H1 (cell line): ENCODE data around the gene PARD3. TPM values are rescaled to one million over a fixed set of nuclear protein-coding genes. Genes with fewer than 3 reads are reported as not detected.

Experiments
- CTCF ChIA-PET: fragments of 300-600 bp; sonication (Branson Sonifier 250); formaldehyde crosslinking; loops from one replicate; lab custom pipeline; 2021; ENCODE audit not compliant: partially characterized antibody; lab: Charles Lee
- POLR2A ChIA-PET: fragments of 300-600 bp; sonication (Branson Sonifier 250); formaldehyde crosslinking; loops from one replicate; lab custom pipeline; 2021; ENCODE audit warnings: inconsistent platforms; ENCODE audit not compliant: partially characterized antibody; lab: Charles Lee
- DNase-seq, 2 experiments: peaks; one replicate each; pipeline versions ENCODE4 v3.0.0 to v3.0.0-alpha.2; 2010 to 2022; ENCODE audit warnings: low spot score in 2 of 2, low read depth in 1 of 2, mixed read lengths in 1 of 2
- FAIRE-seq: peaks from 2 replicates; lab custom pipeline; 2011; peaks lifted over from hg19 to GRCh38; lab: Jason Lieb, UNC
- H2AFZ ChIP-seq: 2 replicates; pipeline ENCODE4 v1.8.1; 2012; ENCODE audit warnings: low read length, inconsistent platforms
- H2AK5ac ChIP-seq: 2 replicates; pipeline ENCODE4 v1.6.1; 2013; ENCODE audit warnings: low read depth, low read length
- H2BK120ac ChIP-seq: replicated peaks from 2 replicates; pipeline ENCODE3; 2013; ENCODE audit warnings: low read depth, low read length, inconsistent platforms
- H2BK12ac ChIP-seq: 2 replicates; pipeline ENCODE4 v1.6.1; 2013; ENCODE audit warnings: low read depth, low read length
- H2BK15ac ChIP-seq: 2 replicates; pipeline ENCODE4 v1.6.1; 2013; ENCODE audit warnings: low read length
- H2BK20ac ChIP-seq: 2 replicates; pipeline ENCODE4 v1.6.1; 2013; ENCODE audit warnings: low read length
- H2BK5ac ChIP-seq: 2 replicates; pipeline ENCODE4 v1.6.1; 2013; ENCODE audit warnings: low read depth, low read length
- H3K14ac ChIP-seq: 2 replicates; pipeline ENCODE4 v1.6.1; 2013; ENCODE audit warnings: inconsistent platforms; ENCODE audit not compliant: insufficient read length
- H3K18ac ChIP-seq: 2 replicates; pipeline ENCODE4 v1.6.1; 2013; ENCODE audit warnings: low read length; ENCODE audit errors: extremely low read depth
- H3K23ac ChIP-seq: 2 replicates; pipeline ENCODE4 v1.6.1; 2013; ENCODE audit warnings: inconsistent platforms; ENCODE audit not compliant: insufficient read length
- H3K23me2 ChIP-seq: 2 replicates; pipeline ENCODE4 v1.6.1; 2013; ENCODE audit warnings: low read depth, low read length
- H3K27ac ChIP-seq: 2 replicates; pipeline ENCODE4 v1.6.1; 2011; ENCODE audit warnings: low read depth, low read length, inconsistent platforms
- H3K27me3 ChIP-seq, 4 experiments: replicated peaks in 1 of 4; 1 replicate in 1 of 4; 2 replicates in 3 of 4; pipeline versions ENCODE4 v1.6.1 to v1.8.1; 2011 to 2013; ENCODE audit warnings: low read length in 3 of 4, mild to moderate bottlenecking in 3 of 4, inconsistent platforms in 2 of 4, mixed read lengths in 2 of 4, moderate library complexity in 1 of 4; ENCODE audit not compliant: control insufficient read depth in 3 of 4, insufficient read depth in 3 of 4; ENCODE audit errors: extremely low read depth in 1 of 4
- H3K36me3 ChIP-seq, 4 experiments: 2 replicates each; pipeline versions ENCODE4 v1.6.1 to v1.8.1; 2011 to 2013; ENCODE audit warnings: mild to moderate bottlenecking in 4 of 4, low read length in 3 of 4, moderate library complexity in 2 of 4, control low read depth in 1 of 4, inconsistent platforms in 1 of 4; ENCODE audit not compliant: insufficient read depth in 4 of 4, control insufficient read depth in 2 of 4
- H3K4ac ChIP-seq: replicated peaks from 2 replicates; pipeline ENCODE3; 2013; ENCODE audit warnings: low read length, low read depth, mixed read lengths, inconsistent platforms; ENCODE audit not compliant: insufficient read length
- H3K4me1 ChIP-seq, 4 experiments: replicated peaks in 1 of 4; 1 replicate in 1 of 4; 2 replicates in 3 of 4; pipeline versions ENCODE4 v1.6.1 to v1.8.1; 2011 to 2013; ENCODE audit warnings: low read length in 3 of 4, inconsistent platforms in 2 of 4, mixed read lengths in 1 of 4; ENCODE audit not compliant: insufficient read depth in 4 of 4, control insufficient read depth in 3 of 4
- H3K4me2 ChIP-seq, 2 experiments: 2 replicates each; pipeline versions ENCODE4 v1.6.1 to v1.8.1; 2011 to 2013; ENCODE audit warnings: low read depth in 2 of 2, low read length in 2 of 2, control low read depth in 1 of 2, inconsistent platforms in 1 of 2, mild to moderate bottlenecking in 1 of 2; ENCODE audit not compliant: insufficient read depth in 1 of 2
- H3K4me3 ChIP-seq, 4 experiments: fragments of 200-600, 300-600 bp in 1 of 4; sonication (generic), shearing (Covaris generic), sonication (Bioruptor Twin) in 1 of 4; 2 replicates each; pipeline versions ENCODE4 v1.5.1 to v1.8.1; 2011 to 2016; ENCODE audit warnings: low read length in 4 of 4, low read depth in 3 of 4, control low read depth in 2 of 4, inconsistent platforms in 2 of 4, mild to moderate bottlenecking in 2 of 4, mixed read lengths in 1 of 4, moderate library complexity in 1 of 4; ENCODE audit not compliant: insufficient read depth in 2 of 4; ENCODE audit errors: extremely low read depth in 1 of 4
- H3K56ac ChIP-seq: replicated peaks from 2 replicates; pipeline ENCODE3; 2013; ENCODE audit warnings: low read depth, mild to moderate bottlenecking, mixed read lengths, low read length, inconsistent platforms; ENCODE audit not compliant: insufficient read length
- H3K79me1 ChIP-seq: 2 replicates; pipeline ENCODE4 v1.6.1; 2013; ENCODE audit warnings: low read depth, low read length, control low read depth
- H3K79me2 ChIP-seq, 2 experiments: 2 replicates each; pipeline versions ENCODE4 v1.6.1 to v1.8.1; 2012 to 2013; ENCODE audit warnings: low read length in 2 of 2, mild to moderate bottlenecking in 2 of 2, inconsistent platforms in 1 of 2; ENCODE audit not compliant: insufficient read depth in 2 of 2, control insufficient read depth in 1 of 2
- H3K9ac ChIP-seq, 4 experiments: replicated peaks in 1 of 4; 1 replicate in 1 of 4; 2 replicates in 3 of 4; pipeline versions ENCODE4 v1.6.1 to v1.8.1; 2011 to 2013; ENCODE audit warnings: low read depth in 3 of 4, low read length in 3 of 4, control low read depth in 2 of 4, mild to moderate bottlenecking in 2 of 4, moderate library complexity in 2 of 4, inconsistent platforms in 1 of 4; ENCODE audit errors: extremely low read depth in 1 of 4
- H3K9me3 ChIP-seq, 2 experiments: 2 replicates each; pipeline versions ENCODE4 v1.6.1 to v1.8.1; 2012 to 2013; ENCODE audit warnings: mild to moderate bottlenecking in 2 of 2, moderate library complexity in 2 of 2, control low read depth in 1 of 2, inconsistent platforms in 1 of 2, low read depth in 1 of 2, low read length in 1 of 2, mixed read lengths in 1 of 2; ENCODE audit not compliant: insufficient read depth in 2 of 2
- H4K20me1 ChIP-seq, 2 experiments: replicated peaks in 1 of 2; 2 replicates each; pipeline versions ENCODE3 to v1.8.1; 2011 to 2013; ENCODE audit warnings: inconsistent platforms in 2 of 2, low read length in 2 of 2, mild to moderate bottlenecking in 1 of 2; ENCODE audit not compliant: insufficient read depth in 2 of 2, control insufficient read depth in 1 of 2
- H4K5ac ChIP-seq: 2 replicates; pipeline ENCODE4 v1.6.1; 2013; ENCODE audit warnings: low read length, low read depth, mixed read lengths, inconsistent platforms; ENCODE audit not compliant: insufficient read length
- H4K8ac ChIP-seq: 2 replicates; pipeline ENCODE4 v1.8.0; 2013; ENCODE audit warnings: mild to moderate bottlenecking, moderate library complexity, low read length, inconsistent platforms; ENCODE audit not compliant: insufficient read depth; ENCODE audit errors: extremely low read depth
- H4K91ac ChIP-seq: replicated peaks from 2 replicates; pipeline ENCODE3; 2013; ENCODE audit warnings: low read length, mixed read lengths, inconsistent platforms; ENCODE audit not compliant: insufficient read length
- BCL11A ChIP-seq, 2 experiments: IDR thresholded peaks; one replicate each; pipeline ENCODE4 v1.6.1; 2011; ENCODE audit warnings: low read depth in 2 of 2, low read length in 2 of 2, mild to moderate bottlenecking in 2 of 2
- CBX5 ChIP-seq: fragments of 300-800, 300-1000 bp; sonication (generic); IDR thresholded peaks from 2 replicates; pipeline ENCODE4 v1.7.1; 2016; ENCODE audit warnings: antibody characterized with exemption, low read length, low read depth
- TAF7 ChIP-seq: optimal IDR thresholded peaks from 2 replicates; pipeline ENCODE3; 2011; ENCODE audit warnings: low read depth, mild to moderate bottlenecking, inconsistent platforms, low read length, moderate library complexity, borderline replicate concordance
- WGBS, 2 experiments: shearing (Covaris generic) in 1 of 2; methylation state at CpG; one replicate each; pipeline versions ENCODE4 v1.1.6 to v1.1.7; 2013 to 2015; ENCODE audit warnings: low lambda C conversion rate in 2 of 2, mixed read lengths in 2 of 2, inconsistent platforms in 1 of 2, low coverage in 1 of 2, missing lambda C conversion rate in 1 of 2; ENCODE audit not compliant: insufficient replicate concordance in 2 of 2, insufficient coverage in 1 of 2, insufficient read length in 1 of 2; ENCODE audit errors: extremely low coverage in 1 of 2, missing lambda C conversion rate in 1 of 2; 5-methylcytosine and 5-hydroxymethylcytosine counted together
- polyA plus RNA-seq, 7 experiments: library from polyadenylated mRNA; depleted of rRNA in 3 of 7; stranded (reverse) in 5 of 7; unstranded in 2 of 7; fragments of >200 nt in 5 of 7; fragments of 200-250 nt in 2 of 7; gene quantifications; 1 replicate in 5 of 7; 2 replicates in 1 of 7; 4 replicates in 1 of 7; pipeline versions ENCODE4 v1.2.1 to v1.2.3, GENCODE V29; 2011 to 2013; ENCODE audit warnings: missing spikeins in 2 of 7, mixed read lengths in 2 of 7
- total RNA-seq: library from RNA; stranded (reverse); fragmentation: NEBNext Ultra II Directional; extraction: Animal tissue kit (Norgen Biotek cat#: 25700); gene quantifications from 2 replicates; pipeline ENCODE4 v1.2.1, GENCODE V29; 2021

Gene PARD3
- total and polyA plus RNA-seq, 2 of the 8 experiments (the other 6 are each of a cell fraction or from before 2014, with no cell fraction given), result 19.7 to 49.1 TPM

DNA sequence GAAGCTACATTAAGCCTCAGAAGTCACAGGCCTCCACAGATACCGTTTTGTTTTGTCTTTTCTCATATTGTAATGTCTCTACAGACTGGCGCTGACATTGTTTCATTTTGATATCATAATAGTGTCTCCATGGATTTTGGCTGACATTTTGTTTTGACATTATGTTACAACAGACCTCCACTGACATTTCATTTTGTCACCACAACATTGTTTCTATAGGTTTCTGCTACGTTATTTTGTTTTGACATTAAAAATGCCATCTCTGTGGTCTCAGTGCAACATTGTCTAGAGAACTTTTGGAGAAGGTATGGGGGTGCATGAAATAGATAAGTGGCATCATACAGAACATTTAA, 666.8 kb downstream of the PARD3 start:
- Histone ChIP-seq H3K18ac (no peak overlapping the region), H3K4me2 (no peak overlapping the region), H3K4me1 (no peaks in the 10 kb centered on the region; a peak in 1 of 7 replicates), H2BK20ac (no peak overlapping the region), H3K79me1 (no peaks in the 10 kb centered on the region), H3K9me3 (no peaks in the 10 kb centered on the region), H2AK5ac (no peak overlapping the region), H4K20me1 (no peaks in the 10 kb centered on the region), H3K27ac (no peak overlapping the region), H4K5ac (no peak overlapping the region), H3K36me3 (no peaks in the 10 kb centered on the region), H3K9ac (no peak overlapping the region), H3K4me3 (no peak overlapping the region), H3K56ac (no peak overlapping the region), H3K27me3 (no peaks in the 10 kb centered on the region), H3K23me2 (no peaks in the 10 kb centered on the region), H2BK12ac (no peak overlapping the region), H3K79me2 (no peaks in the 10 kb centered on the region), H3K14ac (no peak overlapping the region), H2BK15ac (no peak overlapping the region), H2AFZ (no peak overlapping the region), H4K8ac (no peak overlapping the region), H4K91ac (no peak overlapping the region), H2BK120ac (no peak overlapping the region), H3K23ac (no peak overlapping the region), H3K4ac (no peak overlapping the region), H2BK5ac (no peak overlapping the region)
- DNase-seq (no peak), FAIRE-seq (no peak)
- 91% methylated on average over 3 of the region's 3 CpGs; no CpG with 5 or more reads in 1 of the 2 experiments for whole genome bisulfite sequencing, 2 experiments
- ChIA-PET POLR2A (no interaction called here), CTCF (no interaction called here)
- TF ChIP-seq TAF7, result no peak
- no peak for TF ChIP-seq CBX5
- TF ChIP-seq BCL11A (IDR thresholded peaks at IDR 0.05; ENCODE audit: low read depth in 2 of 2, low read length in 2 of 2), result no peak
